Loucy (cell line): ENCODE results near the gene THADA.

Experiments
- H2AFZ ChIP-seq: fragments of 200-600 bp; sonication (generic); 2 replicates; pipeline ENCODE4 v1.6.0; 2016; ENCODE audit warnings: antibody characterized with exemption, mild to moderate bottlenecking, low read length, moderate library complexity
- H3F3A ChIP-seq: fragments of 200-600 bp; 2 replicates; pipeline ENCODE4 v1.6.0; 2016; ENCODE audit warnings: antibody characterized with exemption, low read depth, mild to moderate bottlenecking
- H3K27me3 ChIP-seq: fragments of 200-600 bp; sonication (generic); 2 replicates; pipeline ENCODE4 v1.6.1; 2014; ENCODE audit warnings: low read length, mild to moderate bottlenecking; ENCODE audit not compliant: insufficient read depth, poor library complexity, severe bottlenecking
- H3K36me3 ChIP-seq: fragments of 200-600 bp; sonication (generic); 2 replicates; pipeline ENCODE4 v1.6.1; 2016; ENCODE audit warnings: low read length; ENCODE audit not compliant: insufficient read depth
- H3K4me1 ChIP-seq: fragments of 200-600 bp; sonication (generic); 2 replicates; pipeline ENCODE4 v1.5.1; 2014; ENCODE audit warnings: low read length, mild to moderate bottlenecking; ENCODE audit not compliant: insufficient read depth, poor library complexity, severe bottlenecking
- H3K4me2 ChIP-seq: fragments of 200-600 bp; sonication (generic); 2 replicates; pipeline ENCODE4 v1.6.0; 2014; ENCODE audit warnings: antibody characterized with exemption, low read length, low read depth, mild to moderate bottlenecking; ENCODE audit not compliant: poor library complexity, severe bottlenecking
- H3K4me3 ChIP-seq: fragments of 200-600 bp; sonication (generic); 2 replicates; pipeline ENCODE4 v1.5.1; 2014; ENCODE audit warnings: low read length, mild to moderate bottlenecking, mixed read lengths; ENCODE audit not compliant: poor library complexity, severe bottlenecking
- H3K79me2 ChIP-seq: fragments of 200-600 bp; sonication (generic); 2 replicates; pipeline ENCODE4 v1.6.1; 2014; ENCODE audit warnings: low read length; ENCODE audit not compliant: insufficient read depth
- H3K9ac ChIP-seq: fragments of 200-600 bp; sonication (generic); 2 replicates; pipeline ENCODE4 v1.6.0; 2014; ENCODE audit warnings: mild to moderate bottlenecking, low read depth, low read length, moderate library complexity; ENCODE audit not compliant: poor library complexity, severe bottlenecking
- H3K9me2 ChIP-seq: fragments of 200-600 bp; sonication (generic); replicated peaks from 2 replicates; pipeline ENCODE4 v1.6.1; 2016; ENCODE audit warnings: low read depth, low read length, mixed read lengths
- H3K9me3 ChIP-seq: fragments of 200-600 bp; sonication (generic); 2 replicates; pipeline ENCODE4 v1.6.1; 2014; ENCODE audit warnings: mild to moderate bottlenecking, antibody characterized with exemption, low read length, low read depth; ENCODE audit not compliant: insufficient read depth
- H4K20me1 ChIP-seq: fragments of 200-600 bp; sonication (generic); 2 replicates; pipeline ENCODE4 v1.6.0; 2014; ENCODE audit warnings: antibody characterized with exemption, low read length, mild to moderate bottlenecking; ENCODE audit not compliant: insufficient read depth, poor library complexity, severe bottlenecking
- EZH2phosphoT487 ChIP-seq: fragments of 200-600 bp; IDR thresholded peaks from 2 replicates; pipeline ENCODE4 v1.6.1; 2018; ENCODE audit warnings: antibody characterized with exemption, mild to moderate bottlenecking, moderate library complexity, borderline replicate concordance
- TF ChIP-seq, protein P1 (sequence below): fragments of 200-600 bp; sonication (generic); conservative IDR thresholded peaks from 2 replicates; pipeline ENCODE4 v1.5.1; 2014; ENCODE audit warnings: mild to moderate bottlenecking, antibody characterized with exemption, low read length

The THADA gene

DNA sequence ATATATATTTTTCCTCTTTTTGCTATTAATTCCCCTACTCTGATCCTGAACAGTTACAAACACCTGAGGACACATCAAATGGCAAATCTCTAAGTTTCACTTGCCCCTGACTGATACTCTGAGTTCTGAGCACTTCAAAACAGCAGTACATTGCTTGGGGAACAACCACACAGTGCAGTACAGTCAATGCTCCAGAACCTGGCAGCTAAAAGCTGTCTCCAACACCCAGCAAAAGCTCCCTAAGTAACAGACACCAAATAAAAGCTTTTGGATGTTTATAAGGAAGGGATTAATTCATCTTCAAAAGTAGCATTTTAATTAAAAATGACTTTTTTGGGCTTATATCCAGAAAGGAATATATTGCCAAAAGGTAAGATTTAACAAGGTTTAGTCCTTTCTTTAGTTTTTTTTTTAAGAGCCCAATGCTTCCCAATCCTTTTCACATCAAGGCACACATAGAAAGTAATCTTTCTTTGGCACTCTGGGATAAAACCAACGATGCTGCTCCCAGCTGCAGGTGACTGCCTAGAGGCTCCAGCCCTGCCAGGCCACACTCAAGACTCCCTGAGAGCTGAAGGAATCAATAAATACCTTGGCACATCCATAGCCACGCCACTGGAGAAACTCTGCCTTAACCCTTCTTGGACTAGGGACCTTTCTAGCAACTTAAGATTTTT lies 204.5 kb downstream of the THADA start:
- Histone ChIP-seq H3K4me2 (no peak overlapping the region), H3K36me3 (peaks cover 3% of the 10 kb centered on the region; the same call in 1 of the 2 replicates), H3K9me2 (no peaks in the 10 kb centered on the region), H2AFZ (no peak overlapping the region), H3K79me2 (no peaks in the 10 kb centered on the region), H3F3A (no peaks in the 10 kb centered on the region), H3K27me3 (no peaks in the 10 kb centered on the region), H4K20me1 (no peaks in the 10 kb centered on the region), H3K9me3 (no peaks in the 10 kb centered on the region), H3K4me3 (no peak overlapping the region), H3K4me1 (no peaks in the 10 kb centered on the region), H3K9ac (no peak overlapping the region)
- no peak for TF ChIP-seq EZH2phosphoT487
- TF ChIP-seq, protein P1, sequence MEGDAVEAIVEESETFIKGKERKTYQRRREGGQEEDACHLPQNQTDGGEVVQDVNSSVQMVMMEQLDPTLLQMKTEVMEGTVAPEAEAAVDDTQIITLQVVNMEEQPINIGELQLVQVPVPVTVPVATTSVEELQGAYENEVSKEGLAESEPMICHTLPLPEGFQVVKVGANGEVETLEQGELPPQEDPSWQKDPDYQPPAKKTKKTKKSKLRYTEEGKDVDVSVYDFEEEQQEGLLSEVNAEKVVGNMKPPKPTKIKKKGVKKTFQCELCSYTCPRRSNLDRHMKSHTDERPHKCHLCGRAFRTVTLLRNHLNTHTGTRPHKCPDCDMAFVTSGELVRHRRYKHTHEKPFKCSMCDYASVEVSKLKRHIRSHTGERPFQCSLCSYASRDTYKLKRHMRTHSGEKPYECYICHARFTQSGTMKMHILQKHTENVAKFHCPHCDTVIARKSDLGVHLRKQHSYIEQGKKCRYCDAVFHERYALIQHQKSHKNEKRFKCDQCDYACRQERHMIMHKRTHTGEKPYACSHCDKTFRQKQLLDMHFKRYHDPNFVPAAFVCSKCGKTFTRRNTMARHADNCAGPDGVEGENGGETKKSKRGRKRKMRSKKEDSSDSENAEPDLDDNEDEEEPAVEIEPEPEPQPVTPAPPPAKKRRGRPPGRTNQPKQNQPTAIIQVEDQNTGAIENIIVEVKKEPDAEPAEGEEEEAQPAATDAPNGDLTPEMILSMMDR, result no peak

DNA sequence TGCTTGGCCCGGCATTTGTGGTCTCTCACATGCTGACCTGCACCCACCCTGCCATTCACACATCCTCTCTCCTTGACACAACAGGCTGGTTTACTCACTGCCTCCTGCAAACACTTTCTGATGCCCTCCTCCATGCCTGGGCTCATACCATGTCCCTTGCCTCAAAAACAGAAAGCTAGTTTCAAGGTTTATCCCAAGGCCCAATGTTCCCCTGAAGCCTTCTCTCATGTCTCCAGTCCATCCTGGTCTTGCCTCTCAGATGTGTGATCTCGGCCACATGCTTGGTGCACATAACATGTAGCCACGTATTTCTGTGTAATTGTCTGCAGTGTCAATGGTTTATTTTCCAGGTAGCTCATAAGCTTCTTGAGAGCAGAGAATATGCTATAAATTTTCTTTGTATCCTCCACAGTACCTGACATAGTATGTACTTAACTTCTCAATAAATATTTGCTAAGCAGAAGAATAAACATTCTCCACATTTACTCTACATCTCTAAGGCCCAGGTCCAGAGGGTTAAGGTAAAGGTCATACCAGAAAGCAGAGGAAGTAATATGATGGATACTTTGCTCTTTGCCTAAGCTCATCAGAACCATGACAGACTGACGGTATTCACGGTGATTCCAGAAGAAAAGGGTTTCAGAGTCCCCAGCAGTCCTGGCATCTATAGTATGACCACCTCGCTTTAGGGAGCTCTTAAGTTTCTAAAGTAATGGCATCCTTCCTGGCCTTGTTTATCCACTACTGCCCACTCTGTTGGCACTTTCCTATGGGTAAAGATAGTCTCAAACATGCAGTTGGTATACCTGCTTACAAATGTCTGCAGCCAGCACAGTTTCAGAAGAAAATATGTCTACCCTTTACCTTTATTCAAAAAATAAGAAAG lies 206.0 kb downstream of the THADA start:
- no peaks in the 10 kb centered on the region for H4K20me1 ChIP-seq
- H3K9ac ChIP-seq, result no peak overlapping the region
- H3K4me1 ChIP-seq, result no peaks in the 10 kb centered on the region
- H3K79me2 ChIP-seq, result no peaks in the 10 kb centered on the region
- H3K4me3 ChIP-seq, result no peak overlapping the region
- H3K27me3 ChIP-seq, result no peaks in the 10 kb centered on the region
- H3K4me2 ChIP-seq, result no peak overlapping the region
- H3K36me3 ChIP-seq, result no peaks in the 10 kb centered on the region; the same call in 1 of the 2 replicates
- no peak overlapping the region for H2AFZ ChIP-seq
- H3K9me3 ChIP-seq, result no peaks in the 10 kb centered on the region
- no peaks in the 10 kb centered on the region for H3F3A ChIP-seq
- TF ChIP-seq, protein P1, result no peak
- TF ChIP-seq EZH2phosphoT487, result no peak
- no peaks in the 10 kb centered on the region for H3K9me2 ChIP-seq

DNA sequence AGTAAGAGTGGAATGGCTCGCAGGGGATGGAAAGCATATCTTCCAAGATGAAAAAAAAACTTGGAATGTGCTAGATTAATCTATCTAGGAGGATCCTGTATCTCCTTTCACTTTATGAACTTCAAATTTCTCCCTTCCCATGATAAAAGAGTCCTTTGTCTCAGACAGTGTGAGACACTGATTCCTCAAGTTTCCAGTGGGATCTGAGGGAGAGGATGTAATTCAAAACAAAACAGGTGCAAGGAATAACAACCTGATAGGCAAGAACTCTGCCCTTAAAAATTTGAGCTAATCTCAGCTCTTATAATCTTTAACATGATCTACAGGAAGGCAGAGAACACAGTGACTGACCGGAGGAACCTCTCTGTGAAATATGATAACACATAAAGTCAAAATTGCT lies 207.5 kb downstream of the THADA start:
- no peak overlapping the region for H2AFZ ChIP-seq
- H3K9me3 ChIP-seq, result no peaks in the 10 kb centered on the region
- H3K27me3 ChIP-seq, result no peaks in the 10 kb centered on the region
- H3F3A ChIP-seq, result no peaks in the 10 kb centered on the region
- no peaks in the 10 kb centered on the region for H4K20me1 ChIP-seq
- no peak overlapping the region for H3K4me3 ChIP-seq
- H3K4me2 ChIP-seq, result no peak overlapping the region
- no peaks in the 10 kb centered on the region; the same call in 1 of the 2 replicates for H3K36me3 ChIP-seq
- H3K9me2 ChIP-seq, result no peaks in the 10 kb centered on the region
- H3K9ac ChIP-seq, result no peak overlapping the region
- H3K4me1 ChIP-seq, result no peaks in the 10 kb centered on the region
- TF ChIP-seq EZH2phosphoT487, result no peak
- no peaks in the 10 kb centered on the region for H3K79me2 ChIP-seq
